PC-9 (cell line): ENCODE data around the gene CLPTM1L.
"Not testable (repeated sequence)": the region's sequence is repeated elsewhere in the genome, so short reads cannot be mapped to it uniquely, and the experiment has no call there.

Experiments
- CTCF ChIP-seq: fragments of 200-600 bp; sonication (generic); conservative IDR thresholded peaks from 2 replicates; pipeline ENCODE4 v1.6.1; 2017; ENCODE audit warnings: mixed run types, antibody characterized with exemption, mild to moderate bottlenecking, moderate library complexity
- EZH2 ChIP-seq: fragments of 200-600 bp; sonication (generic); IDR thresholded peaks from 2 replicates; pipeline ENCODE4 v1.8.0; 2017; ENCODE audit warnings: antibody characterized with exemption, low read depth

- not testable (repeated sequence) for TF ChIP-seq CTCF, EZH2
Observed at GRCh38 chr5:1339139-1339817, 5.6 kb downstream of the CLPTM1L start.
